ENCODE measurements around the gene SCYL1.

The SCYL1 gene

GRCh38 chr11:65546217-65546958 is 21.5 kb downstream of the SCYL1 start:
- no peak for DNase-seq (ENCODE audit: extremely low read depth, low read depth)
- TF ChIP-seq, protein P1, sequence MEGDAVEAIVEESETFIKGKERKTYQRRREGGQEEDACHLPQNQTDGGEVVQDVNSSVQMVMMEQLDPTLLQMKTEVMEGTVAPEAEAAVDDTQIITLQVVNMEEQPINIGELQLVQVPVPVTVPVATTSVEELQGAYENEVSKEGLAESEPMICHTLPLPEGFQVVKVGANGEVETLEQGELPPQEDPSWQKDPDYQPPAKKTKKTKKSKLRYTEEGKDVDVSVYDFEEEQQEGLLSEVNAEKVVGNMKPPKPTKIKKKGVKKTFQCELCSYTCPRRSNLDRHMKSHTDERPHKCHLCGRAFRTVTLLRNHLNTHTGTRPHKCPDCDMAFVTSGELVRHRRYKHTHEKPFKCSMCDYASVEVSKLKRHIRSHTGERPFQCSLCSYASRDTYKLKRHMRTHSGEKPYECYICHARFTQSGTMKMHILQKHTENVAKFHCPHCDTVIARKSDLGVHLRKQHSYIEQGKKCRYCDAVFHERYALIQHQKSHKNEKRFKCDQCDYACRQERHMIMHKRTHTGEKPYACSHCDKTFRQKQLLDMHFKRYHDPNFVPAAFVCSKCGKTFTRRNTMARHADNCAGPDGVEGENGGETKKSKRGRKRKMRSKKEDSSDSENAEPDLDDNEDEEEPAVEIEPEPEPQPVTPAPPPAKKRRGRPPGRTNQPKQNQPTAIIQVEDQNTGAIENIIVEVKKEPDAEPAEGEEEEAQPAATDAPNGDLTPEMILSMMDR (IDR thresholded peaks at IDR 0.05; ENCODE audit: low read depth, low read length, missing control alignments), result no peak
- H3K4me3 ChIP-seq (replicated peaks; ENCODE audit: low read depth, low read length), result no peak overlapping the region

DNA sequence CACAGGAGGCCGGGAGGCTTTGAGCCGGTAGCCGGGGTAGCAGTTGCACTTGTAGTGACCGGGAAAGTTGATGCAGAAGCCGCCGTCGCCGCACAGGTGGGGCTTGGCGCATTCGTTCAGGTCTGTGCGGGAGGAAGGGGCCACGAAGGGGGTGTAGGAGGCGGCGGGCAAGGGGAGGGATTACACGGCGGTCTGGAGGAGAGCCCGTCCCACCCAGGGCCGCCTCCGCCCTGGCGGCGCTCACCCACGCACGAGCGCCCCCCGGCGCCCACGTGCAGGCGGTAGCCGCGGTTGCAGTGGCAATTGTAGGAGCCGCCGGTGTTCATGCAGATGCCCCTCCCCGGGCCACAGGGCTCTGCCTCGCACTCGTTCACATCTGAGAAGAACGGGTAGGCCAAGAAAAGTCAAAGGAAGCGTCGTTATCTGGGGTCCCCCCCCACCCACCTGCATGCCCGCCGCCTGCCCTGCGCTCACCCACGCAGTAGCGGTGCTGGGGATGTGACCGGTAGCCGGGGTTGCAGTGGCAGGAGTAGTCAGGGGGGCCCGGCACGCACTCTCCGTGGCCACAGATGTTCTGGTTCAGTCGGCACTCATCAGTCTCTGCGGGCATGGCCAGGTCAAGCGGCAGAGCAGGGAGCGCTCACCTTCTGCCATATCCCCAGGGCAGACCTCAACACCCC is 22.7 kb downstream of the SCYL1 start:
- no peak for DNase-seq (ENCODE audit: extremely low read depth, low read depth)
- TF ChIP-seq, protein P1 (IDR thresholded peaks at IDR 0.05; ENCODE audit: low read depth, low read length, missing control alignments), result no peak
- no peak overlapping the region for H3K4me3 ChIP-seq (replicated peaks; ENCODE audit: low read depth, low read length)

GRCh38 chr11:65548395-65548794 is 23.5 kb downstream of the SCYL1 start:
- H3K4me3 ChIP-seq (replicated peaks; ENCODE audit: low read depth, low read length), result no peak overlapping the region
- DNase-seq (ENCODE audit: extremely low read depth, low read depth), result no peak
- TF ChIP-seq, protein P1 (IDR thresholded peaks at IDR 0.05; ENCODE audit: low read depth, low read length, missing control alignments), result no peak

GRCh38 chr11:65549096-65549495 is 24.2 kb downstream of the SCYL1 start:
- DNase-seq (ENCODE audit: extremely low read depth, low read depth), result no peak
- TF ChIP-seq, protein P1 (IDR thresholded peaks at IDR 0.05; ENCODE audit: low read depth, low read length, missing control alignments), result no peak
- H3K4me3 ChIP-seq (replicated peaks; ENCODE audit: low read depth, low read length), result no peak overlapping the region

DNA sequence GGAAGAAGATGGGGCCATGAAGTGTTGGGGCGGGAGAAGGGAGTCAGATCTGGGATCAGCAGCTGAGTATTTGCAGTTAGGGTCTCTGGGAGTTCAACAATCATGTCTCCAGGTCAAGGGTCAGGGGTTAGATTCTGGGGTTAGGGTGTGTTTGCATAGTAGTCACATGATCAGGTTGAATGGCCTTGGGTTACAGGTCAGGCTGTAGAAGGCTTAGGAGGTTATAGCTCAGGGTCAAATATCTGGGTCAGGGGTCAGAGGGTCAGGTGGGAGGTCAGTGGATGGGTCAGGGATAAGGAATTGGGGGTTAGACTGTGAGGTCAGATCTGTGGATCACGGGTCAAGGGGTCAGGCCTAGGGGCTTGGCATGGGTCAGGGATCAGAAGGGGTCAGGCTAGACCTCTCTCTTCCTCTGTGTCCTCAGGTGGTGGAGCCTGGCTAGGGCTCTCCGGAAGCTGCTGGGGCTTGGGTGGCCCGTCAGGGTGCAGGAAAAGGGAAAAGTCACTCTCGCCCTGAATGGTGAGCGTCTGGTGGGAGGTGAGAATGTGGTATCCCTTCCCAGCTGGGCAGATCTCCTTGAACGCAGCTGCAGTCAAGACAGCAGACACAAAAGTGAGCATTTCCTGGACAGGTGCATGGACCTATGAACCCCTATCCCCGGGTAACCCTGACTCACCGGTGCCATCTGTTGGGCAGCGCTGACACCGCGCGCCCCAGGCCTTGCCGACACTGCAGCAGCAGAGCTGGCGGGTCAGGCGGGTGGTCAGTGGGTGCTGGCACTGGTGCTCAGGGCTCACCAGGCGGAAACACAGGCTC is 26.9 kb downstream of the SCYL1 start:
- no peak for DNase-seq (ENCODE audit: extremely low read depth, low read depth)
- H3K4me3 ChIP-seq (replicated peaks; ENCODE audit: low read depth, low read length), result no peak overlapping the region
- TF ChIP-seq, protein P1 (IDR thresholded peaks at IDR 0.05; ENCODE audit: low read depth, low read length, missing control alignments), result peak; percentile 47

DNA sequence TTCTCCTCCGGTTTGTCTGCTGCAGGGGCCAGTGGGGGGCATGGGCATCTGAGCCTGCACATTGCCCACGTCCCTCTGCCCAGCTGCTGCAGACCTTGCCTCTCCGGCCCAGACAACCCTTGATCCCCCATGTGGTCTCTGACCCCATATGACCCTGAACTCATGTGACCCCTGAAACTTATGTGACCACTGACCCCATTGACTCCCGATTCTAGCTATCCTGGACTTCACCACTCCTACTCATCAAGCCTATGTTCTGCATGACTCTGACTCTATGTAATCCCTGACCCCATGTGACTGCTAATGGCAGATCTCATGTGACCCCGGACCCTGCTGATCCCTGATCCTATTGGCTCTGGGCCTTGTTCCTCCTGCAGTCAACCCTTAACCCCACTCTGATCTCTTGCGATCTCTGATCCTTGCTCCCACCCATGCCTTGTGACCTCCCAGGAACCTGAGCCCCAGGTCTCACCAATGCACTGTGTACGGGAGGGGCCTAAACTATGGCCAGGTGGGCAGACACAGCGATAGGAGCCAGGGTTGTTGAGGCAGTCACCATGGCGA is 27.6 kb downstream of the SCYL1 start:
- TF ChIP-seq, protein P1 (IDR thresholded peaks at IDR 0.05; ENCODE audit: low read depth, low read length, missing control alignments), result peak; percentile 0
- DNase-seq (ENCODE audit: extremely low read depth, low read depth), result no peak
- H3K4me3 ChIP-seq (replicated peaks; ENCODE audit: low read depth, low read length), result no peak overlapping the region

Measured in HFF-Myc (cell line).